IMR-90 (cell line): ENCODE measurements around the gene AMPD2.

Source experiments
- CEBPB ChIP-seq: IDR thresholded peaks from 2 replicates; pipeline ENCODE4 v1.6.1; 2012; ENCODE audit warnings: low read depth, low read length, improper control_type of control experiment
- MXI1 ChIP-seq: IDR thresholded peaks from 2 replicates; pipeline ENCODE4 v1.6.1; 2012; ENCODE audit warnings: low read depth, mild to moderate bottlenecking, low read length, moderate library complexity, borderline replicate concordance
- POLR2A ChIP-seq: IDR thresholded peaks from 2 replicates; pipeline ENCODE4 v1.6.1; 2012; ENCODE audit warnings: mild to moderate bottlenecking, low read depth, low read length
- RCOR1 ChIP-seq: IDR thresholded peaks from 2 replicates; pipeline ENCODE4 v1.6.1; 2012; ENCODE audit warnings: mild to moderate bottlenecking, low read length, improper control_type of control experiment; ENCODE audit not compliant: insufficient replicate concordance
- RFX5 ChIP-seq: IDR thresholded peaks from 2 replicates; pipeline ENCODE4 v1.8.0; 2012; ENCODE audit warnings: low read depth, mild to moderate bottlenecking, low read length, moderate library complexity
- TF ChIP-seq, protein P1 (sequence below): conservative IDR thresholded peaks from 2 replicates; pipeline ENCODE4 v1.5.1; 2012; ENCODE audit warnings: mild to moderate bottlenecking, low read depth, low read length, improper control_type of control experiment
- TF ChIP-seq, protein P2 (sequence below): fragments of 150-350 bp; IDR thresholded peaks from 2 replicates; pipeline ENCODE4 v1.6.1; 2016; ENCODE audit warnings: low read depth, mild to moderate bottlenecking, low read length, moderate library complexity, borderline replicate concordance
- TF ChIP-seq, protein P3 (sequence below): fragments of 150-350 bp; IDR thresholded peaks from 2 replicates; pipeline ENCODE4 v1.6.1; 2017; ENCODE audit warnings: mild to moderate bottlenecking, antibody characterized with exemption, low read length, low read depth

- TF ChIP-seq POLR2A = no peak
- TF ChIP-seq, protein P1, sequence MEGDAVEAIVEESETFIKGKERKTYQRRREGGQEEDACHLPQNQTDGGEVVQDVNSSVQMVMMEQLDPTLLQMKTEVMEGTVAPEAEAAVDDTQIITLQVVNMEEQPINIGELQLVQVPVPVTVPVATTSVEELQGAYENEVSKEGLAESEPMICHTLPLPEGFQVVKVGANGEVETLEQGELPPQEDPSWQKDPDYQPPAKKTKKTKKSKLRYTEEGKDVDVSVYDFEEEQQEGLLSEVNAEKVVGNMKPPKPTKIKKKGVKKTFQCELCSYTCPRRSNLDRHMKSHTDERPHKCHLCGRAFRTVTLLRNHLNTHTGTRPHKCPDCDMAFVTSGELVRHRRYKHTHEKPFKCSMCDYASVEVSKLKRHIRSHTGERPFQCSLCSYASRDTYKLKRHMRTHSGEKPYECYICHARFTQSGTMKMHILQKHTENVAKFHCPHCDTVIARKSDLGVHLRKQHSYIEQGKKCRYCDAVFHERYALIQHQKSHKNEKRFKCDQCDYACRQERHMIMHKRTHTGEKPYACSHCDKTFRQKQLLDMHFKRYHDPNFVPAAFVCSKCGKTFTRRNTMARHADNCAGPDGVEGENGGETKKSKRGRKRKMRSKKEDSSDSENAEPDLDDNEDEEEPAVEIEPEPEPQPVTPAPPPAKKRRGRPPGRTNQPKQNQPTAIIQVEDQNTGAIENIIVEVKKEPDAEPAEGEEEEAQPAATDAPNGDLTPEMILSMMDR = no peak
- TF ChIP-seq, protein P2, sequence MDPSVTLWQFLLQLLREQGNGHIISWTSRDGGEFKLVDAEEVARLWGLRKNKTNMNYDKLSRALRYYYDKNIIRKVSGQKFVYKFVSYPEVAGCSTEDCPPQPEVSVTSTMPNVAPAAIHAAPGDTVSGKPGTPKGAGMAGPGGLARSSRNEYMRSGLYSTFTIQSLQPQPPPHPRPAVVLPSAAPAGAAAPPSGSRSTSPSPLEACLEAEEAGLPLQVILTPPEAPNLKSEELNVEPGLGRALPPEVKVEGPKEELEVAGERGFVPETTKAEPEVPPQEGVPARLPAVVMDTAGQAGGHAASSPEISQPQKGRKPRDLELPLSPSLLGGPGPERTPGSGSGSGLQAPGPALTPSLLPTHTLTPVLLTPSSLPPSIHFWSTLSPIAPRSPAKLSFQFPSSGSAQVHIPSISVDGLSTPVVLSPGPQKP = no peak
- TF ChIP-seq, protein P3, sequence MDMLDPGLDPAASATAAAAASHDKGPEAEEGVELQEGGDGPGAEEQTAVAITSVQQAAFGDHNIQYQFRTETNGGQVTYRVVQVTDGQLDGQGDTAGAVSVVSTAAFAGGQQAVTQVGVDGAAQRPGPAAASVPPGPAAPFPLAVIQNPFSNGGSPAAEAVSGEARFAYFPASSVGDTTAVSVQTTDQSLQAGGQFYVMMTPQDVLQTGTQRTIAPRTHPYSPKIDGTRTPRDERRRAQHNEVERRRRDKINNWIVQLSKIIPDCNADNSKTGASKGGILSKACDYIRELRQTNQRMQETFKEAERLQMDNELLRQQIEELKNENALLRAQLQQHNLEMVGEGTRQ = no peak
- no peak for TF ChIP-seq MXI1
- TF ChIP-seq RCOR1 = no peak
- no peak for TF ChIP-seq CEBPB
- no peak for TF ChIP-seq RFX5
These were observed 11.4 kb downstream of the AMPD2 start for GRCh38 chr1:109630898-109631512.
